Ishikawa (cell line): ENCODE data around the gene TMEM205.
A peak's percentile ranks its signal among the peaks of the same experiment; 100 is the strongest.

Experiments used
- CEBPB ChIP-seq: IDR thresholded peaks from 2 replicates; pipeline ENCODE4 v1.6.1; 2012
- CREB1 ChIP-seq: IDR thresholded peaks from 2 replicates; pipeline ENCODE4 v1.6.1; 2012; ENCODE audit warnings: low read depth
- EGR1 ChIP-seq: IDR thresholded peaks from 2 replicates; pipeline ENCODE4 v1.6.1; 2012
- EP300 ChIP-seq: IDR thresholded peaks from 2 replicates; pipeline ENCODE4 v1.6.1; 2012; ENCODE audit warnings: borderline replicate concordance
- FOXM1 ChIP-seq: IDR thresholded peaks from 2 replicates; pipeline ENCODE4 v1.6.1; 2012; ENCODE audit warnings: low read depth, borderline replicate concordance
- MAX ChIP-seq: IDR thresholded peaks from 2 replicates; pipeline ENCODE4 v1.6.1; 2012
- NFIC ChIP-seq: IDR thresholded peaks from 2 replicates; pipeline ENCODE4 v1.6.1; 2012
- RAD21 ChIP-seq: IDR thresholded peaks from 2 replicates; pipeline ENCODE4 v1.6.1; 2012; ENCODE audit warnings: low read depth
- TAF1 ChIP-seq: IDR thresholded peaks from 2 replicates; pipeline ENCODE4 v1.6.1; 2012; ENCODE audit warnings: low read depth, mild to moderate bottlenecking
- TCF12 ChIP-seq: IDR thresholded peaks from 2 replicates; pipeline ENCODE4 v1.6.1; 2012; ENCODE audit warnings: low read depth
- TEAD4 ChIP-seq: IDR thresholded peaks from 2 replicates; pipeline ENCODE4 v1.6.1; 2012
- YY1 ChIP-seq: IDR thresholded peaks from 2 replicates; pipeline ENCODE4 v1.6.1; 2012; ENCODE audit warnings: low read depth
- ZBTB7A ChIP-seq: IDR thresholded peaks from 2 replicates; pipeline ENCODE4 v1.6.1; 2012; ENCODE audit warnings: low read depth
- TF ChIP-seq, protein P1 (sequence below): IDR thresholded peaks from 2 replicates; pipeline ENCODE4 v1.6.1; 2012
- TF ChIP-seq, protein P2 (sequence below): IDR thresholded peaks from 2 replicates; pipeline ENCODE4 v1.6.1; 2012; ENCODE audit warnings: low read depth, mild to moderate bottlenecking

The TMEM205 gene

DNA sequence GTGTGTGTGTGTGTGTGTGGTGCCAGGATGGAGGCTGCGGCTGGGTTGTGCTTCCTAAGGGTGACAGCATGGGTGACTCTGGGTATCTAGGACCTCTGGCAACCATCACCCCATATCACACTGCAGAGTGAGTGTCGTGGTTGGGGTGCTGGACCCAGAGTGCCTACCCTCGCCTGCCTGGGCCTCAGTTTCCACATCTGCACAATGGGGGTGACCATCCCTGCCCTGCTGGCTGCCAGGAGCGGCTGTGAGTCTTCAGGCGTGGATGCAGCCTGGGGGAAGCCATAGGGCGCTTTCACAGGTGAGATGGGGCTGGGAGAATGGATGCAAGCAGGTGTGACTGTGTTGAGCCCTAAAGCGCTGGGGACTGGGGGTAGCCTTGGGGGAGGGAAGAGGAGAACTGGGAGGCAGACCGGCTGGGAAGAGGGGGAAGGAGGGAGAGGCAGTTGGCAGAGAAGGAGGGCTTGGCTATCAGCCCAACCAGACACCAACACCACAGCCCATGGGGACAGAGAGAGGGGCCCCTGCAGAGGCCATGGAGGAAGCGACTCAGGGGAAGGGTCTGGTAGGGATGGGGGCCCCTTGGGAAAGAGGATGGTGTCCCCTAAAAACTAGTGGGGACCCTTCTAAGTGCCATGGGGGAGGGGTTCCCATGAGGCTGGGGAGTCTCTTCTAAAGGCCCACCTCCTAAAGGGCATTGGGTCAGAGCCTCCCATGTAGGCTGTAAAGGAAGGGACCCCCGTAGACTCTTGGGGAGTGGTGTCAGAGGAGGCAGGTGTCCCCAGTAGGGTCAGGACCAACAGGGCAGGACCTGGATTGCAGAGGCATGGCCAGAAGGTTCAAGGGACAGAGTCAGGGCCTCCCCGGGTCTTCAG, 10.8 kb upstream of the TMEM205 start:
- no peak for TF ChIP-seq EGR1
- no peak for TF ChIP-seq TAF1
- TF ChIP-seq MAX, result no peak

- TF ChIP-seq EGR1 (no peak), CREB1 (no peak), TAF1 (no peak), YY1 (no peak), TCF12 (no peak), MAX (no peak), ZBTB7A (no peak), TEAD4 (no peak), EP300 (no peak), FOXM1 (no peak), RAD21 (no peak), CEBPB (no peak), NFIC (no peak)
- TF ChIP-seq, protein P1, sequence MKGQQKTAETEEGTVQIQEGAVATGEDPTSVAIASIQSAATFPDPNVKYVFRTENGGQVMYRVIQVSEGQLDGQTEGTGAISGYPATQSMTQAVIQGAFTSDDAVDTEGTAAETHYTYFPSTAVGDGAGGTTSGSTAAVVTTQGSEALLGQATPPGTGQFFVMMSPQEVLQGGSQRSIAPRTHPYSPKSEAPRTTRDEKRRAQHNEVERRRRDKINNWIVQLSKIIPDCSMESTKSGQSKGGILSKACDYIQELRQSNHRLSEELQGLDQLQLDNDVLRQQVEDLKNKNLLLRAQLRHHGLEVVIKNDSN, result no peak
- TF ChIP-seq, protein P2, sequence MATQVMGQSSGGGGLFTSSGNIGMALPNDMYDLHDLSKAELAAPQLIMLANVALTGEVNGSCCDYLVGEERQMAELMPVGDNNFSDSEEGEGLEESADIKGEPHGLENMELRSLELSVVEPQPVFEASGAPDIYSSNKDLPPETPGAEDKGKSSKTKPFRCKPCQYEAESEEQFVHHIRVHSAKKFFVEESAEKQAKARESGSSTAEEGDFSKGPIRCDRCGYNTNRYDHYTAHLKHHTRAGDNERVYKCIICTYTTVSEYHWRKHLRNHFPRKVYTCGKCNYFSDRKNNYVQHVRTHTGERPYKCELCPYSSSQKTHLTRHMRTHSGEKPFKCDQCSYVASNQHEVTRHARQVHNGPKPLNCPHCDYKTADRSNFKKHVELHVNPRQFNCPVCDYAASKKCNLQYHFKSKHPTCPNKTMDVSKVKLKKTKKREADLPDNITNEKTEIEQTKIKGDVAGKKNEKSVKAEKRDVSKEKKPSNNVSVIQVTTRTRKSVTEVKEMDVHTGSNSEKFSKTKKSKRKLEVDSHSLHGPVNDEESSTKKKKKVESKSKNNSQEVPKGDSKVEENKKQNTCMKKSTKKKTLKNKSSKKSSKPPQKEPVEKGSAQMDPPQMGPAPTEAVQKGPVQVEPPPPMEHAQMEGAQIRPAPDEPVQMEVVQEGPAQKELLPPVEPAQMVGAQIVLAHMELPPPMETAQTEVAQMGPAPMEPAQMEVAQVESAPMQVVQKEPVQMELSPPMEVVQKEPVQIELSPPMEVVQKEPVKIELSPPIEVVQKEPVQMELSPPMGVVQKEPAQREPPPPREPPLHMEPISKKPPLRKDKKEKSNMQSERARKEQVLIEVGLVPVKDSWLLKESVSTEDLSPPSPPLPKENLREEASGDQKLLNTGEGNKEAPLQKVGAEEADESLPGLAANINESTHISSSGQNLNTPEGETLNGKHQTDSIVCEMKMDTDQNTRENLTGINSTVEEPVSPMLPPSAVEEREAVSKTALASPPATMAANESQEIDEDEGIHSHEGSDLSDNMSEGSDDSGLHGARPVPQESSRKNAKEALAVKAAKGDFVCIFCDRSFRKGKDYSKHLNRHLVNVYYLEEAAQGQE, result no peak
Observed at GRCh38 chr19:11356074-11356397, 10.0 kb upstream of the TMEM205 start.

DNA sequence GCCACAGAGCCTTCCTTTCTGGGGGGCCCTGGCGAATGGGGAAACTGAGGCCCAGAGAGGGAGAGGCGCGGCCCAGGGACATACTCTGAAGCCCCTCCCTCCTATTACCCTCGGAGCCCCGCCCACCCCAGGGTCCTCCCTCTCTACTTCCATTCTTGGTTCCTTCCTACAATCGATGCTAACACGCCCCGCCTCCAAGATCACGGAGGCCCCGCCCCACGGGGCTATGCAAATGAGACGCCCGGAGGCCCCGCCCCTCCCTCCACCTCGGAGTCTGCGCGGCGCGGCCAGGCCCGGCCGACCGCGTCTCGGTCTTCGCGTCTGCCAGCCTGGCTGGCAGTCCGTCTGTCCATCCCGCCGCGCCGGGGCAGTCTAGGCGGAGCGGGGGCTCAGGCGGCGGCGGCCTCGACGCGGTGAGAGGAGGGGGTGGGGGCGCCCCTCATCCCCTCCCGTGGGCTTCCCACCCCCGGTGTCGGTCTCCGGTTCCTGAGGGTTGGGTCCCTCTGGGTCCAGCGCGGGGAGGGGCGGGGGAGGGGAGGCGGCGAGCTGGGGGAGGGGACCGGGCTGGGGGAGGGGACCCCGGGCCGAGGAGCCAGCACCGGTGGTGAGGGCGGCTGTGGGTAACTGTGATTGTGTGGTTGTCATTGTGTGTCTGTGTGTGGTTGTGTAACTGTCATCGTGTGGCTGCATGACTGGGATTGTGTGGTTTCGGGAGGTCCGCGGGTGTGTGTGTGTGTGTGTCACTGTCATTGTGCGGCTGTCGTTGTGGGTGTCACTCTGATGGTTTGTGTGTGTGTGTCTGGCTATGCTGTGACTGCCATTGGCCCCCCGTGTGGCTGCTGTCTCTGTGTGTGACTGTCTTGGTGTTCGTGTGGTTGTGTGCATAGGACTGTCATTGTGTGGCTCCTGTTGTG, 9.3 kb upstream of the TMEM205 start, which contains the start of gene PLPPR2:
Gene PLPPR2, plus strand, starts transcription at position 273 of the 914 bp plus-strand sequence. CDS start 2,242 bp downstream, outside the sequence.
- TF ChIP-seq, protein P2, result no peak
- TF ChIP-seq YY1 (no peak), CEBPB (no peak), ZBTB7A (no peak), TAF1 (no peak), NFIC (no peak), MAX (peak; percentile 72; the same call in 1 of the 2 replicates)

GRCh38 chr19:11349171-11349570, 3.1 kb upstream of the TMEM205 start:
- TF ChIP-seq, protein P2, result peak; percentile 80
- TF ChIP-seq MAX, result no peak
